Posterior vena cava (tissue), 2 donors: Measurements from ENCODE around the gene AMPD2. TPM values are rescaled to one million over a fixed set of nuclear protein-coding genes. Genes with fewer than 3 reads are reported as not detected.
"Not testable (repeated sequence)": the region's sequence is repeated elsewhere in the genome, so short reads cannot be mapped to it uniquely, and the experiment has no call there.

Source experiments
- DNase-seq: peaks from one replicate; pipeline ENCODE4 v3.0.0-alpha.2; 2020; ENCODE audit warnings: low spot score
- intact Hi-C, 2 donors: fragments of 100-400 bp; cut with DNase I; formaldehyde crosslinking; loops; one replicate each; pipeline versions ENCODE4 v1.14.1 to v1.14.2; 2022 to 2023
- total RNA-seq, 2 donors: library from RNA; stranded (reverse); fragmentation: NEBNext Ultra II Directional; extraction: Animal tissue kit (Norgen Biotek cat#: 25700); gene quantifications; one replicate each; pipeline ENCODE4 v1.2.1, GENCODE V29; 2021
- donor health status: DM: yes; HTN: yes; CAD: no.
- donor health status: DM: yes; HTN: yes; CAD: no.

The AMPD2 gene
- total RNA-seq, 2 donors from 2014 or later = 33.8 to 39.4 TPM

DNA sequence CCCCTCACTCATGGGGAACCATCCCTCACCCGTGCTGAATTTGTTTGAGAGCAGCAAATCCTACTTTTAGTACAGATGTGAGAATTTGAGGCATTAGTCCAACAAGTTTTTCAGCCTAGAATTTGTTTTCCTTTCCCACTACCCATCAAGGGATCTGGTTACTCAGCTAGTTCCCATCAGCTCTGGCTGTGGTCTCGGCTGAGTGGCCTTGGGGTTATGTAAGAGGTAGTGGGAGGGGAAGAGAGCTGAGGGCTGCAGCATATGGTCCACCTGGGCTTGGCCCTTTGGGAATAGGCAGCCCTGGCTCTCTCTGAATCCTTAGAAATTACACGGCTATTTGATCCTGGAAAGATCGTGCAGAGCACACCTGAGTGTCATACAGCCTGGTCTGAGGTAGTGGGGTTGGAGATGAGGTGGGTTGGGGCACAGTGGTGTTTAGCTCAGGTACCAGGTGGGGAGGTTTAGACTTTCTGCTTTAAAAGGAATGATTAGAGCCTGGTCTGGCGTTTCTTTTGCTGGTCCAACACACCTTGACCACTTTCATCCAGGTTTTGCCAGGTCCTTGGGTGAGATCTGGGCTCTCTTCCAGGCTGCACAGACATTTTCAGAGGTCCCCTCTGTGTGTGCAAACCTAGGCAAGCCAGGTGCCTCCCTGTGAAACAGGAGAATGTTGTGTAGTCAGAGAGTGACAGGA, 40.5 kb downstream of the AMPD2 start:
- intact Hi-C loops = loop anchor here in 1 of 2 donors (5.0 to 10.0 kb wide), 2 partner anchors 55 to 83 kb away; partner anchors contain the start of gene GSTM5

DNA sequence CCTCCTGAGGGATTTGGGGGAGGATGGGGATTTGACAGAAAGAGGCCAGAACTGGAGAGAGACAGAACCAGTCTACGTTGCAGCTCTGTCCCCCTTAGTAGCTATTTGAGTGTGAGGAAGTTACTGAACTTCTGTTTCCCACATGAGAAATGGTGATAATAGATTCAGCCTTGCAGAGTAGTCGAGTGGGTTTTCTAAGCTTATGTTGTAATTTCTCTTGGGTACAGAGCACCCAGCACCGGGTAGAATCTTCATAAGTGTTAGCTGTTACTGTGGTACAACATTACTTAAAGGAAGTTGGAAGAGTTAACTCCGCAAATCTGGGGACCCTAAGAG, 41.0 kb downstream of the AMPD2 start:
- not testable (repeated sequence) for DNase-seq

More for the DNA sequence above, 40.5 kb downstream of the AMPD2 start:
- no peak for DNase-seq

DNA sequence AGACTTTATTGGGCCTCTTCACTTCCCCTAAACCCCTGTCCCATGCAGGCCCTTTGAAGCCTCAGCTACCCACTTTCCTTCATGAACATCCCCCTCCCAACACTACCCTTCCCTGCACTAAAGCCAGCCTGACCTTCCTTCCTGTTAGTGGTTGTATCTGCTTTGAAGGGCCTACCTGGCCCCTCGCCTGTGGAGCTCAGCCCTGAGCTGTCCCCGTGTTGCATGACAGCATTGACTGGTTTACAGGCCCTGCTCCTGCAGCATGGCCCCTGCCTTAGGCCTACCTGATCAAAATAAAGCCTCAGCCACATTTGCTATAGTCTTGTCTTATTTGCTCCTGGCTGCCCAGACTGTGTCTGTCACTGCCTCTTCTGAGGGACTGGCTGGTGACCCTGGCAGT, 41.8 kb downstream of the AMPD2 start:
- intact Hi-C loops = loop anchor here in 1 of 2 donors (10.0 kb wide), 1 partner anchor 53 kb away; the partner anchor contains the start of gene GSTM5
- no peak for DNase-seq

More for the DNA sequence above, 41.0 kb downstream of the AMPD2 start:
- intact Hi-C loops = loop anchor here in 1 of 2 donors (10.0 kb wide), 1 partner anchor 54 kb away; the partner anchor contains the start of gene GSTM5

DNA sequence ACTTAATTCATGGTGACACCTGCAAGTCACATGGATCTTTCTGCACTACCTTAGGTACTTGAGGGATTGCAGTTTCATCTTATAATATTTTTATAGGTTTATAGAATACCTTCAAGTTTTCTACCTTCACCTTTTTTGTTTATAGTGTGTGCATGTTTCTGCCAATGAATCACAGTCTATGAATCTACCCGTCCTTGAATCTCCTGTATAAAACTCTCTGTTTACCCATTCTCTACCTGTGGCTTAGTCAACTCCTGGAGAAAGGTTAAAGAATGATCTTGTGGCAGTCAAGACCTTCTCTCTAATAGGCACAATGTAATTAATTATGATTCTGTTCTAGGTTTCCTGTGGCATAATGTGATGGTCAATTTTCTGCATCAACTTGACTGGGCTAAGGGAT, 45.0 kb downstream of the AMPD2 start:
- DNase-seq = no peak
- intact Hi-C loops = loop anchor here in 1 of 2 donors (10.0 kb wide), 1 partner anchor 50 kb away; the partner anchor contains the start of gene GSTM5

DNA sequence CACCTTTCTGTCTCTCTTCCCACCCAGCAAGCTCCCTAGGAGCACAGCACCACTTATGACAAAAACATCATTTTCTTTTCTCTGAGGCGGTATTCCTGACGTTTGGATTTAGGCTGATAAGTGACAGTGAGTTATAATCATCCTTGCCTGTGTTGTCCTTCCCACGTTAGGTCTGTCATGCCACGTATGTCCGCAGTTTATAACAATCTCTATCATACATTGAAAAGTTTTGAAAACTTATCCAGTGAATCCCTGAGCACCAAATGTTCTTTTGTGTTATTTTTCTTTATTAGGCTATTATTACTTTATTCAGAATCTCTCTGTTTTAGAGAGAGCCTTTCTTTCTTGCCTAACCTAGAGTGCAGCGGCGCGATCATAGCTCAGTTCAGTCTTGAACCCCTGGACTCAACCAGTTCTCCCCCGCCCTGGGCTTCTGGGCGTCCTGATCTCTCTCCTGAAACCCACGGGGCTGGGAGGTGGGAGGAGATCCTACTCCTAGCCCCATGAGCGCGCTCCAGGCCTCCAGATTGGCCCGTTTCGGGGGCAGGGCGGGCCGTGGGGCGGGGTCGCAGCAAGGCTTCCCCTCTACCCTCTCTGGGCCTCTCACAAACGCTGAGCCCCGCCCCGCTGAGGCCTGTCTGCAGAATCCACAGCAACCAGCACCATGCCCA, 48.0 kb downstream of the AMPD2 start, which contains the start of gene GSTM2:
GSTM2 (plus strand) TSS at position 606 of the 671 bp plus-strand sequence; CDS start at position 665, 59 bp downstream.
- peak; percentile 96 for DNase-seq
- intact Hi-C loops = loop anchor here in 1 of 2 donors (10.0 kb wide), 1 partner anchor 47 kb away; the partner anchor contains the start of gene GSTM5

DNA sequence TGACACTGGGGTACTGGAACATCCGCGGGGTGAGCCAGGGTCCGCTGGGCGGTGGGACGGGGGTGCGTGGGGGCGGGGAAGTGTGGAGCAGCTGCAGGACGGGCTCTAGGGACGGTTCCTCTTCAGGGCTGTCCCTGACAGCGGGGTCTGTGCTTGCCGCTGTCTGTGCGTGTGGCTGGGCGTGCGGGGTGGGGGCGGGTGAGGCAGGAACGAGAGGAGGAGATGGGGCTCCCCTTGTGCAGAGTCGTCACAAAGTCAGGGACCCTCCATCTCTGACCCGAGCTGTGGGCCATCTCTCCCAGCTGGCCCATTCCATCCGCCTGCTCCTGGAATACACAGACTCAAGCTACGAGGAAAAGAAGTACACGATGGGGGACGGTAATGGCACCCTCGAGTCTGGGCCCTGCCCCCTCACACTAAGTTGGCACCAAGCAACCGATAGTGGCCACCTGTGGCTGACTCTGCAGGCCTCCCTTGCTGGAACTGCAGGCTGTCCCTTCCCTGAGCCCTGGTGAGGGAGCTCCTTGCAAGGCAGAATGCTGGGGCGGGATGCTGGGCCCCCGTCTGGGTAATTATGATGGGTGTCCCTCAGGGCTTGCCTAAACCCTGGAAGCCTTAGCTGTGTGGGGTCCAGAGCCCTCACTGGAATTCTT, 48.6 kb downstream of the AMPD2 start:
- DNase-seq = no peak
- intact Hi-C loops = loop anchor here in 1 of 2 donors (10.0 kb wide), 1 partner anchor 47 kb away; the partner anchor contains the start of gene GSTM5

DNA sequence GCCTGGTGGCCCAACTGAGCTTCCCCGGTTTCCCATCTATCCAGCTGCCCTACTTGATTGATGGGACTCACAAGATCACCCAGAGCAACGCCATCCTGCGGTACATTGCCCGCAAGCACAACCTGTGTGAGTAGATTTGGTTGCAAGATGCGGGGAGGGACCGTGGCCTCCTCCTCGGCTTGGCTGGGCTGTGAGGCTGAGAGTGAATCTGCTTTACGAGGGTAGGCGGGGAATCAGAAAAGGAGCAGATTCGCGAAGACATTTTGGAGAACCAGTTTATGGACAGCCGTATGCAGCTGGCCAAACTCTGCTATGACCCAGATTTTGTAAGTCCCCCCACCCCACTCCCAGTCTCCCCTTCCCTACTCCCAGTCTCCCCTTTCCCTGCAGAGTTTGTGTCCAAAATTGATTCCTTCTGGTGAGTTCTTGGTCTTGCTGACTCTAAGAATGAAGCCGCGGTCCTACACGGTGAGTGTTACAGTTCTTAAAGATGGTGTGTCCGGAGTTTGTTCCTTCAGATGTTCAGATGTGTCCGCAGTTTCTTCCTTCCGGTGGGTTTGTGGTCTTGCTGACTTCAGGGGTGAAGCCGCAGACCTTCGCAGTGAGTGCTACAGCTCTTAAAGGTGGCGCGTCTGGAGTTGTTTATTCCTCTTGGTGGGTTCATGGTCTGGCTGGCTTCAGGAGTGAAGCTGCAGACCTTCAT, 49.8 kb downstream of the AMPD2 start:
- intact Hi-C loops = loop anchor here in 1 of 2 donors (10.0 kb wide), 1 partner anchor 45 kb away; the partner anchor contains the start of gene GSTM5
- DNase-seq = no peak

DNA sequence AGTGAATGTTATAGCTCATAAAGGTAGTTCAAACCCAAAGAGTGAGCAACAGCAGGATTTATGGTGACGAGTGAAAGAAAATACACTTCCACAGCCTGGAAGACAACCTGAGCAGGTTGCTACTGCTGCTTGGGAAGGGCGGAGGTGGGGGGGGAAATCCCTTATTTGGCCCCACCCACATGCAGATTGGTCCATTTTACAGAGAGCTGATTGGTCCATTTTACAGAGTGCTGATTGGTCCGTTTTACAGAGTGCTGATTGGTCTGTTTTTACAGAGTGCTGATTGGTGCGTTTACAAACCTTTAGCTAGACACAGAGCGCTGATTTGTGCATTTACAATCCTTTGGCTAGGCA, 50.3 kb downstream of the AMPD2 start:
- intact Hi-C loops = loop anchor here in 1 of 2 donors (10.0 kb wide), 1 partner anchor 45 kb away; the partner anchor contains the start of gene GSTM5
- not testable (repeated sequence) for DNase-seq

DNA sequence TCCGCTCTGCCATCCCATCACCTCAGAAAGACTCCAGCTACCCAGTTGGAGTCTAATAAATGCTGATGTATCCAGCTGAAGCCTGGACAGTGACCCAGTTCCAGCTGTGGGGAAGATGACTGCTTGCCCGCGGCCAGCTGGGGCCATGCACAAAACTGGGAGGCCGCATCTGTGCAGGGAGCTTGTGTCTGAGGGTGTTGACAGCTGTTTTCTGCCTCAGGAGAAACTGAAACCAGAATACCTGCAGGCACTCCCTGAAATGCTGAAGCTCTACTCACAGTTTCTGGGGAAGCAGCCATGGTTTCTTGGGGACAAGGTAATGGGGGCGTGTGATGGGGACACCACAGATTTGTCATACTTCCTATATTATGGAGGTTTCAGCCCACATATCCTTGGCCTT, 51.4 kb downstream of the AMPD2 start:
- intact Hi-C loops = no loop called here
- DNase-seq = no peak

DNA sequence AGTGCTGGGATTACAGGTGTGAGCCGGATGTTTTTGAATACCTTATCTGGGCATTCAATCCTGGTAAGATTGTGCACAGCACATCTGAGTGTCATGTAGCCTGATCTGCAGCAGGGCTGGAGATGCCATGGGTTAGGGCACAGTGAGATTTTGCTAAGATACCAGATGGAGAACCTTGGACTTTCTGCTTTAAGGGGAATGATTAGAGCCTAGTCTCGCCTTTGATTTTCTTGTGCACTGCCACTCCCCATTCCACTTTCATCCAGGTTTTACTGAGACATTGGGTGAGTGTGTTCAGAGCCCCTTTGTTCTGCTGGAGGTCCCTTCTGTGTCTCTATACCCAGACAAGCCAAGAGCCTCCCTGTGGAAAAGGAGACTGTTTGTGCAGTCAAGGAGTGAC, 54.2 kb downstream of the AMPD2 start:
- DNase-seq, intact Hi-C loops: not testable (repeated sequence)

DNA sequence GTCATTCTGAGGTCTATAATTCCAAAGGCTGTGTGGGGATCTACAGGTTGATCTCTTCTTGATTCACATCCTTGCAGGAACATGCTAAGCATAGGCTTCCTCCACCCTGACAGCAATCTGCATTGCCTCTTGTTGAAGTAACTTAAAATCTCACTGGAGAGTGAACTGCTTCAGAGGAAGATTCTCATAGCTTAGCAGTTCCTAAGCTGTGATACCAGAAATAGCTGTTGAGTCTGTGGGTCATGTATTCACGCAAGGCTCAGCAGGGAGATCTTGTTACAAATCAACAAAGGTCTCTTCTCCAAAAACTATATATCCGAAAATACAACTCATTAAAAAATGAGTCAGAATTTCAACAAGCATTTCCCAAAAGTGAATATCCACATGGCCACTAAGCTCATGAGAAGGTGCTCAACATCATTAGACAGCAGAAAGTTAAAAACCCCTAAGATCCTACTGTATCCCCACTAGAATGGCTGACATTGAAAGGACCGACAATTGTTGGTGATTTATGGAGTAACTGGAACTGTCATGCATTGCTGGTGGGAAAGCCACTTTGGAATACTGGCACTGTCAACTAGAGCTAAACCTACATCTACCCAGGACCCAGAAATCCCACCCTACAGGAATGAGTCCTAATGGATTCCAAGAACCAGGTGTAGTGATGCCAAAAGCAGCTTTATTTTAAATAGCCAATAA, 57.2 kb downstream of the AMPD2 start:
- DNase-seq, intact Hi-C loops: not testable (repeated sequence)

DNA sequence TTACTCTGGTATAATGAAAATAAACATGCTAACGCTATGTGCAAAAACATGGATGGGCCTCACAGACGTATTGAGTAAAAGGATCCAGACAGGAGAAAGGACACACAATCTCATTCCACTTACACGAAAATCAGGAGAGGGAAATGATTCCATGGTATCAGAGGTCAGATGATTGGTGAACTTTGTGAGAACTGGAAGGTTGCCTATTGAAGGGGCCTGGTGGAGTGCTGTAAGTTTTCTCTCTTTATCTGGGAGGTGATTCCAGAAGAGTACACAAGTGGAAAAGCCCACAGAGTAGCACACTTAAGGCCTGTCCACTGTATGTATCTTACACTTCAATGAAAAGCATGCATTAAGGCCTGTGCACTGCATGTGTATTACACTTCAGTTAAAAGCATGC, 57.8 kb downstream of the AMPD2 start:
- no peak for DNase-seq
- intact Hi-C loops = no loop called here

DNA sequence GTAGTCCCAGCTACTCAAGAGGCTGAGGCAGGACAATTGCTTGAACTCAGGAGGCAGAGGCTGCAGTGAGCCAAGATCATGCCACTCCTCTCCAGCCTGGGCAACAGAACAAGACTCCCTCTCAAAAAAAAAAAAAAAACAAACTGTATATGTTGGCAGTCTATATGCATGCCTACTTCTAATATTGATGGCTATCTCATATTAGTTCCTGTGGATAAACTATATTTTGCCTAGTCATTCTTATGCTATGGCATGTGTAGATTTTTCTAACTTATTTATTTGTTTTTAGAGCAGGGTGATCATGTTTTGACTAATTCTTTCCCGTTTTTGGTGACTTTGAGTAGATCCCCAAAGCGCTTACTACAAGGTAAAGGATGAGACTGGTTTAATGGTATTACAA, 59.0 kb downstream of the AMPD2 start:
- intact Hi-C loops, DNase-seq: not testable (repeated sequence)

Other genes starting within 250 kb of the AMPD2 start
- 100 to 1,000 TPM; 102 to 125 TPM for gene SORT1, start 221.9 kb upstream of the AMPD2 start, total RNA-seq
- gene PSMA5, start 193.4 kb upstream of the AMPD2 start, total RNA-seq = 10 to 100 TPM; 43.3 to 51.2 TPM
- gene SYPL2, start 153.3 kb upstream of the AMPD2 start, total RNA-seq = 1 to 10 TPM; 2.1 to 9.0 TPM
- 1 to 10 TPM; 2.7 to 3.3 TPM for gene ATXN7L2, start 135.9 kb upstream of the AMPD2 start, total RNA-seq
- 10 to 100 TPM; 10.5 to 11.3 TPM for gene CYB561D1, start 125.7 kb upstream of the AMPD2 start, total RNA-seq
- 1 to 10 TPM; 3.6 to 5.2 TPM for gene AMIGO1, start 110.1 kb upstream of the AMPD2 start, total RNA-seq
- not detected for gene GPR61, start 80.0 kb upstream of the AMPD2 start, total RNA-seq
- gene GNAI3, start 71.2 kb upstream of the AMPD2 start, total RNA-seq = 1 to 10 TPM; 6.8 to 7.5 TPM
- gene GNAT2, start 221 bp upstream of the AMPD2 start, total RNA-seq = not detected
- gene GSTM4, start 36.3 kb downstream of the AMPD2 start, total RNA-seq = 10 to 100 TPM; 21.2 to 35.4 TPM
- 10 to 100 TPM; 29.2 to 45.9 TPM for gene GSTM2, start 48.2 kb downstream of the AMPD2 start, total RNA-seq
- not detected for gene GSTM1, start 68.0 kb downstream of the AMPD2 start, total RNA-seq
- 10 to 100 TPM; 16.7 to 25.4 TPM for gene GSTM5, start 92.4 kb downstream of the AMPD2 start, total RNA-seq
- gene GSTM3, start 121.2 kb downstream of the AMPD2 start, total RNA-seq = 10 to 100 TPM; 35.1 to 52.2 TPM
- gene EPS8L3, start 144.1 kb downstream of the AMPD2 start, total RNA-seq = not detected